ENCODE results near the gene MAGEB18. TPM values are rescaled to one million over a fixed set of nuclear protein-coding genes. Genes with fewer than 3 reads are reported as not detected.

MAGEB18 gene
- total and polyA plus RNA-seq, 2 experiments from 2014 or later: not detected

DNA sequence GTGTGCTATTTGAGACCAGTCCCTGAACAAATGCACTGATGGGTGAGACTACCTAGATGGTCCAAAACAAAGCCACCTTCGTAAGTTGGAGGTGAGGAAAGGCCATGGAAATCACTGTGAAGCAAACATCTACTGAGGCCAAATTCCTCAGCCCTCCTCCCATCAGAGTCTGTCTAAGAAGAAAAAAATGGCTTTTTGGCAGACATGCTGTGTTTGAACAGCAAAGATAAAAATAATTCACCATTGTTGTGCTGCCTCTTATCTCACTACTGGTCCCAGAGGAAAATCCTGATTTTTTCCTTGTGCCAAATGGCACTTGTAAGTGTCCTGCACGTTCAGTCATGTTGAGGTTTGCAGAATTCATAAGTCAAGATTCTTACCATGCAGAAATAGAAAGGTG lies 7.9 kb downstream of the MAGEB18 start:
- H3K4me2 ChIP-seq: no peak overlapping the region
- no peaks in the 10 kb centered on the region for H3K36me3 Mint-ChIP-seq (ENCODE audit: low read depth)
- no peak overlapping the region for H3K4me3 ChIP-seq
- DNase-seq (ENCODE audit: low spot score) (no peak), ATAC-seq (no peak)
- H3K79me2 ChIP-seq (replicated peaks; ENCODE audit: insufficient read depth): no peaks in the 10 kb centered on the region
- H3K27me3 ChIP-seq (ENCODE audit: insufficient read depth): no peaks in the 10 kb centered on the region
- H3F3A ChIP-seq (replicated peaks; ENCODE audit: low read depth): no peaks in the 10 kb centered on the region
- H3K4me1 Mint-ChIP-seq: no peaks in the 10 kb centered on the region
- no peaks in the 10 kb centered on the region for H3K36me3 ChIP-seq (ENCODE audit: insufficient read depth)
- H3K9me3 Mint-ChIP-seq: no peaks in the 10 kb centered on the region
- TF ChIP-seq CTCF (conservative IDR thresholded peaks at IDR 0.05; ENCODE audit: low read depth in 2 of 2) (no peak), POLR2AphosphoS5 (IDR thresholded peaks at IDR 0.05; ENCODE audit: low read depth) (no peak)
- no peak overlapping the region for H3K27ac ChIP-seq (ENCODE audit: low read depth)
- no peak overlapping the region for H3K4me3 Mint-ChIP-seq
- H3K27me3 Mint-ChIP-seq (ENCODE audit: insufficient read depth, low read depth, poor library complexity): peaks cover 2% of the 10 kb centered on the region
- H3K9me2 ChIP-seq (ENCODE audit: insufficient read depth): no peaks in the 10 kb centered on the region
- H3K27ac Mint-ChIP-seq: no peak overlapping the region
- no peaks in the 10 kb centered on the region for H3K4me1 ChIP-seq (ENCODE audit: insufficient read depth)
- no peaks in the 10 kb centered on the region for H4K20me1 ChIP-seq (replicated peaks; ENCODE audit: insufficient read depth)
- no peak overlapping the region for H2AFZ ChIP-seq

DNA sequence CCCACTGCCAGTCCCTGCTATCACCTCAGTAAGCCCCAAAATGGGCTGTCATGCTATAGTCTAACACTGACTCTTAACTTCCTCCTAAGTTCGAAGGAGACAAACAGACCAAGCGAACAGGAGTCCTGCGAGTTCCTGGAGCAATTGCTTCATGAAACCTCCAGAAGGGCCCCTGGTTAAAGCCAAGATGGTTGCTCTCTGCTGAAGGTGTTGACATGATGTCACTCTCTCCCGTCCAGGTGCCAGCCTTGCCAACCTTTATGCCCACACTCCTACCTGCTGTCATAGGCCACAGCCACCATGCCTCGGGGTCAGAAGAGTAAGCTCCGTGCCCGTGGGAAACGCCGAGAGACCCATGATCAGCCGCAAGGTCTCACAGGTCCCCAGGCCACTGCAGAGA lies 22.2 kb downstream of the MAGEB18 start, which contains the start of gene MAGEB6B:
MAGEB6B (plus strand) TSS at position 301 of the 400 bp plus-strand sequence; CDS start at position 301, 0 bp downstream.
- Histone ChIP-seq H3K27me3 (ENCODE audit: insufficient read depth) (no peaks in the 10 kb centered on the region), H3F3A (replicated peaks; ENCODE audit: low read depth) (no peaks in the 10 kb centered on the region), H3K9me2 (ENCODE audit: insufficient read depth) (no peaks in the 10 kb centered on the region), H4K20me1 (replicated peaks; ENCODE audit: insufficient read depth) (no peaks in the 10 kb centered on the region), H3K4me2 (no peak within 1 kb of the TSS), H2AFZ (no peak within 1 kb of the TSS), H3K27ac (ENCODE audit: low read depth) (no peak within 1 kb of the TSS), H3K4me3 (no peak within 1 kb of the TSS), H3K36me3 (ENCODE audit: insufficient read depth) (no peaks in the 10 kb centered on the region), H3K79me2 (replicated peaks; ENCODE audit: insufficient read depth) (no peaks in the 10 kb centered on the region), H3K4me1 (ENCODE audit: insufficient read depth) (no peaks in the 10 kb centered on the region)
- DNase-seq (ENCODE audit: low spot score): no peak
- Mint-ChIP-seq H3K4me1 (no peaks in the 10 kb centered on the region), H3K4me3 (no peak within 1 kb of the TSS), H3K27me3 (ENCODE audit: insufficient read depth, low read depth, poor library complexity) (peaks cover 4% of the 10 kb centered on the region), H3K9me3 (no peaks in the 10 kb centered on the region; the same call in 1 of the 3 replicates), H3K36me3 (ENCODE audit: low read depth) (no peaks in the 10 kb centered on the region), H3K27ac (no peak within 1 kb of the TSS)
- no peak for ATAC-seq
- TF ChIP-seq ZNF114 (CRISPR knock-in tag; IDR thresholded peaks at IDR 0.05): no peak
- TF ChIP-seq REST (IDR thresholded peaks at IDR 0.05; ENCODE audit: unreplicated experiment): no peak
- TF ChIP-seq CTCF (conservative IDR thresholded peaks at IDR 0.05; ENCODE audit: low read depth in 2 of 2): no peak
- TF ChIP-seq STAT1 (IDR thresholded peaks at IDR 0.05; ENCODE audit: unreplicated experiment): no peak
- TF ChIP-seq, protein P1, sequence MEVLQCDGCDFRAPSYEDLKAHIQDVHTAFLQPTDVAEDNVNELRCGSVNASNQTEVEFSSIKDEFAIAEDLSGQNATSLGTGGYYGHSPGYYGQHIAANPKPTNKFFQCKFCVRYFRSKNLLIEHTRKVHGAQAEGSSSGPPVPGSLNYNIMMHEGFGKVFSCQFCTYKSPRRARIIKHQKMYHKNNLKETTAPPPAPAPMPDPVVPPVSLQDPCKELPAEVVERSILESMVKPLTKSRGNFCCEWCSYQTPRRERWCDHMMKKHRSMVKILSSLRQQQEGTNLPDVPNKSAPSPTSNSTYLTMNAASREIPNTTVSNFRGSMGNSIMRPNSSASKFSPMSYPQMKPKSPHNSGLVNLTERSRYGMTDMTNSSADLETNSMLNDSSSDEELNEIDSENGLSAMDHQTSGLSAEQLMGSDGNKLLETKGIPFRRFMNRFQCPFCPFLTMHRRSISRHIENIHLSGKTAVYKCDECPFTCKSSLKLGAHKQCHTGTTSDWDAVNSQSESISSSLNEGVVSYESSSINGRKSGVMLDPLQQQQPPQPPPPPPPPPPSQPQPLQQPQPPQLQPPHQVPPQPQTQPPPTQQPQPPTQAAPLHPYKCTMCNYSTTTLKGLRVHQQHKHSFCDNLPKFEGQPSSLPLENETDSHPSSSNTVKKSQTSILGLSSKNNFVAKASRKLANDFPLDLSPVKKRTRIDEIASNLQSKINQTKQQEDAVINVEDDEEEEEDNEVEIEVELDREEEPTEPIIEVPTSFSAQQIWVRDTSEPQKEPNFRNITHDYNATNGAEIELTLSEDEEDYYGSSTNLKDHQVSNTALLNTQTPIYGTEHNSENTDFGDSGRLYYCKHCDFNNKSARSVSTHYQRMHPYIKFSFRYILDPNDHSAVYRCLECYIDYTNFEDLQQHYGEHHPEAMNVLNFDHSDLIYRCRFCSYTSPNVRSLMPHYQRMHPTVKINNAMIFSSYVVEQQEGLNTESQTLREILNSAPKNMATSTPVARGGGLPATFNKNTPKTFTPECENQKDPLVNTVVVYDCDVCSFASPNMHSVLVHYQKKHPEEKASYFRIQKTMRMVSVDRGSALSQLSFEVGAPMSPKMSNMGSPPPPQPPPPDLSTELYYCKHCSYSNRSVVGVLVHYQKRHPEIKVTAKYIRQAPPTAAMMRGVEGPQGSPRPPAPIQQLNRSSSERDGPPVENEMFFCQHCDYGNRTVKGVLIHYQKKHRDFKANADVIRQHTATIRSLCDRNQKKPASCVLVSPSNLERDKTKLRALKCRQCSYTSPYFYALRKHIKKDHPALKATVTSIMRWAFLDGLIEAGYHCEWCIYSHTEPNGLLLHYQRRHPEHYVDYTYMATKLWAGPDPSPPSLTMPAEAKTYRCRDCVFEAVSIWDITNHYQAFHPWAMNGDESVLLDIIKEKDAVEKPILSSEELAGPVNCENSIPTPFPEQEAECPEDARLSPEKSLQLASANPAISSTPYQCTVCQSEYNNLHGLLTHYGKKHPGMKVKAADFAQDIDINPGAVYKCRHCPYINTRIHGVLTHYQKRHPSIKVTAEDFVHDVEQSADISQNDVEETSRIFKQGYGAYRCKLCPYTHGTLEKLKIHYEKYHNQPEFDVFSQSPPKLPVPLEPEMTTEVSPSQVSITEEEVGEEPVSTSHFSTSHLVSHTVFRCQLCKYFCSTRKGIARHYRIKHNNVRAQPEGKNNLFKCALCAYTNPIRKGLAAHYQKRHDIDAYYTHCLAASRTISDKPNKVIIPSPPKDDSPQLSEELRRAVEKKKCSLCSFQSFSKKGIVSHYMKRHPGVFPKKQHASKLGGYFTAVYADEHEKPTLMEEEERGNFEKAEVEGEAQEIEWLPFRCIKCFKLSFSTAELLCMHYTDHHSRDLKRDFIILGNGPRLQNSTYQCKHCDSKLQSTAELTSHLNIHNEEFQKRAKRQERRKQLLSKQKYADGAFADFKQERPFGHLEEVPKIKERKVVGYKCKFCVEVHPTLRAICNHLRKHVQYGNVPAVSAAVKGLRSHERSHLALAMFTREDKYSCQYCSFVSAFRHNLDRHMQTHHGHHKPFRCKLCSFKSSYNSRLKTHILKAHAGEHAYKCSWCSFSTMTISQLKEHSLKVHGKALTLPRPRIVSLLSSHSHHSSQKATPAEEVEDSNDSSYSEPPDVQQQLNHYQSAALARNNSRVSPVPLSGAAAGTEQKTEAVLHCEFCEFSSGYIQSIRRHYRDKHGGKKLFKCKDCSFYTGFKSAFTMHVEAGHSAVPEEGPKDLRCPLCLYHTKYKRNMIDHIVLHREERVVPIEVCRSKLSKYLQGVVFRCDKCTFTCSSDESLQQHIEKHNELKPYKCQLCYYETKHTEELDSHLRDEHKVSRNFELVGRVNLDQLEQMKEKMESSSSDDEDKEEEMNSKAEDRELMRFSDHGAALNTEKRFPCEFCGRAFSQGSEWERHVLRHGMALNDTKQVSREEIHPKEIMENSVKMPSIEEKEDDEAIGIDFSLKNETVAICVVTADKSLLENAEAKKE (CRISPR knock-in tag; IDR thresholded peaks at IDR 0.05): no peak
- no peak for TF ChIP-seq NANOG (IDR thresholded peaks at IDR 0.05; ENCODE audit: borderline replicate concordance)

Measured in GM23338 (cell line).